Esophagus mucosa (tissue), 1 donor: ENCODE results near the gene RPGRIP1L. TPM values are rescaled to one million over a fixed set of nuclear protein-coding genes. Genes with fewer than 3 reads are reported as not detected.

Experiments used
- total RNA-seq: library from RNA; stranded (reverse); gene quantifications from one replicate; pipeline ENCODE4 v1.2.4, GENCODE V29; 2023
- donor health status: DM: yes; HTN: yes; CAD: no.

RPGRIP1L gene
- total RNA-seq, 1 donor from 2014 or later = 2.9 TPM

Other genes starting within 250 kb of the RPGRIP1L start
- 34.6 TPM for gene AKTIP, start 200.7 kb downstream of the RPGRIP1L start, total RNA-seq
- gene FTO, start 297 bp upstream of the RPGRIP1L start, total RNA-seq = 33.3 TPM